ENCODE data around the gene CPSF2. TPM values are rescaled to one million over a fixed set of nuclear protein-coding genes. Genes with fewer than 3 reads are reported as not detected.

Gene CPSF2
- total RNA-seq, 1 experiment from 2014 or later: 51.5 TPM

- no TSS peak for BruUV-seq (replicated peaks)
- ATAC-seq (no peak), DNase-seq (no peak)
- intact Hi-C loops (cut with micrococcal nuclease): no loop called here
- Histone ChIP-seq H3K4me3 (ENCODE audit: low read length) (no peak overlapping the region), H3K4me2 (ENCODE audit: low read length) (no peak overlapping the region), H3K36me3 (ENCODE audit: low read depth, low read length) (no peaks in the 10 kb centered on the region), H4K20me1 (ENCODE audit: low read length) (no peaks in the 10 kb centered on the region), H3K4me1 (ENCODE audit: insufficient read depth, low read length) (no peaks in the 10 kb centered on the region), H3K9ac (ENCODE audit: low read length) (no peak overlapping the region), H3K9me3 (ENCODE audit: low read length) (no peaks in the 10 kb centered on the region), H3K9me2 (replicated peaks; ENCODE audit: low read length) (no peaks in the 10 kb centered on the region), H2AFZ (ENCODE audit: low read length) (no peak overlapping the region), H3K79me2 (ENCODE audit: low read length) (no peaks in the 10 kb centered on the region), H3K27me3 (ENCODE audit: low read length) (peaks cover 42% of the 10 kb centered on the region), H3F3A (ENCODE audit: low read length, unreplicated experiment) (no peaks in the 10 kb centered on the region), H3K27ac (ENCODE audit: low read length) (no peak overlapping the region)
- ChIA-PET CTCF (no interaction called here), POLR2A (ENCODE audit: unreplicated experiment) (no interaction called here)
- no peak for TF ChIP-seq EZH2phosphoT487 (IDR thresholded peaks at IDR 0.05; ENCODE audit: borderline replicate concordance, low read length)
Measured at GRCh38 chr14:92217936-92218335, 96.2 kb downstream of the CPSF2 start.

Other genes with a start within 250 kb of the CPSF2 start
- 0.17 and 0.58 TPM in 2 replicates for gene FBLN5, start 174.3 kb upstream of the CPSF2 start, total RNA-seq (2014; rRNA removed)
- gene TRIP11, start 81.9 kb upstream of the CPSF2 start, total RNA-seq (2014; rRNA removed): 9.6 and 14.3 TPM in 2 replicates
- gene ATXN3, start 15.4 kb upstream of the CPSF2 start, total RNA-seq (2014; rRNA removed): 20.4 and 49.3 TPM in 2 replicates
- gene NDUFB1, start 263 bp upstream of the CPSF2 start, total RNA-seq (2014; rRNA removed): 147 and 248 TPM in 2 replicates
- not detected in 2 replicates for gene SLC24A4, start 201.2 kb downstream of the CPSF2 start, total RNA-seq (2014; rRNA removed)